SK-N-SH (cell line): Measurements from ENCODE around the gene PAQR6.

Experiments
- CHD2 ChIP-seq: fragments of 150-350 bp; IDR thresholded peaks from 2 replicates; pipeline ENCODE4 v1.6.1; 2018; ENCODE audit warnings: low read length; ENCODE audit not compliant: partially characterized antibody
- CTCF ChIP-seq: fragments of 200-600 bp; sonication (generic); IDR thresholded peaks from 2 replicates; pipeline ENCODE4 v1.6.1; 2017; ENCODE audit warnings: antibody characterized with exemption, mild to moderate bottlenecking, moderate library complexity
- ELF1 ChIP-seq: IDR thresholded peaks from 2 replicates; pipeline ENCODE4 v1.4.0; 2012
- EP300 ChIP-seq, 2 experiments: IDR thresholded peaks; 2 replicates each; pipeline versions ENCODE4 v1.4.0 to v1.6.1; 2012; ENCODE audit warnings: borderline replicate concordance in 1 of 2, low read depth in 1 of 2, low read length in 1 of 2
- EZH2phosphoT487 ChIP-seq: fragments of 200-600 bp; sonication (generic); IDR thresholded peaks from 2 replicates; pipeline ENCODE4 v1.6.1; 2017; ENCODE audit warnings: low read depth, mixed run types, mild to moderate bottlenecking, antibody characterized with exemption, moderate library complexity, borderline replicate concordance
- GABPA ChIP-seq: IDR thresholded peaks from 2 replicates; pipeline ENCODE4 v1.4.0; 2012; ENCODE audit warnings: low read depth, mild to moderate bottlenecking
- JUND ChIP-seq: IDR thresholded peaks from 2 replicates; pipeline ENCODE4 v1.4.0; 2012
- MAX ChIP-seq: IDR thresholded peaks from 2 replicates; pipeline ENCODE4 v1.4.0; 2012; ENCODE audit warnings: low read depth
- MXI1 ChIP-seq: IDR thresholded peaks from 2 replicates; pipeline ENCODE4 v1.6.1; 2012; ENCODE audit warnings: mild to moderate bottlenecking, low read depth, low read length, improper control_type of control experiment
- PBX3 ChIP-seq: IDR thresholded peaks from 2 replicates; pipeline ENCODE4; 2012
- POLR2AphosphoS5 ChIP-seq: IDR thresholded peaks from 2 replicates; pipeline ENCODE4 v1.6.1; 2012; ENCODE audit warnings: low read depth, low read length
- SMC3 ChIP-seq: IDR thresholded peaks from 2 replicates; pipeline ENCODE4 v1.6.1; 2012; ENCODE audit warnings: low read depth, low read length, improper control_type of control experiment
- TF ChIP-seq, protein P1 (sequence below): IDR thresholded peaks from 2 replicates; pipeline ENCODE4 v1.6.1; 2012; ENCODE audit warnings: mild to moderate bottlenecking, low read depth, low read length, moderate library complexity

- TF ChIP-seq CTCF (no peak), GABPA (no peak), EP300 (IDR thresholded peaks at IDR 0.05; ENCODE audit: borderline replicate concordance in 1 of 2, low read depth in 1 of 2, low read length in 1 of 2) (no peak), JUND (no peak), POLR2AphosphoS5 (no peak), CHD2 (no peak), SMC3 (no peak), PBX3 (no peak), EZH2phosphoT487 (no peak), ELF1 (no peak), MXI1 (no peak), MAX (no peak)
- TF ChIP-seq, protein P1, sequence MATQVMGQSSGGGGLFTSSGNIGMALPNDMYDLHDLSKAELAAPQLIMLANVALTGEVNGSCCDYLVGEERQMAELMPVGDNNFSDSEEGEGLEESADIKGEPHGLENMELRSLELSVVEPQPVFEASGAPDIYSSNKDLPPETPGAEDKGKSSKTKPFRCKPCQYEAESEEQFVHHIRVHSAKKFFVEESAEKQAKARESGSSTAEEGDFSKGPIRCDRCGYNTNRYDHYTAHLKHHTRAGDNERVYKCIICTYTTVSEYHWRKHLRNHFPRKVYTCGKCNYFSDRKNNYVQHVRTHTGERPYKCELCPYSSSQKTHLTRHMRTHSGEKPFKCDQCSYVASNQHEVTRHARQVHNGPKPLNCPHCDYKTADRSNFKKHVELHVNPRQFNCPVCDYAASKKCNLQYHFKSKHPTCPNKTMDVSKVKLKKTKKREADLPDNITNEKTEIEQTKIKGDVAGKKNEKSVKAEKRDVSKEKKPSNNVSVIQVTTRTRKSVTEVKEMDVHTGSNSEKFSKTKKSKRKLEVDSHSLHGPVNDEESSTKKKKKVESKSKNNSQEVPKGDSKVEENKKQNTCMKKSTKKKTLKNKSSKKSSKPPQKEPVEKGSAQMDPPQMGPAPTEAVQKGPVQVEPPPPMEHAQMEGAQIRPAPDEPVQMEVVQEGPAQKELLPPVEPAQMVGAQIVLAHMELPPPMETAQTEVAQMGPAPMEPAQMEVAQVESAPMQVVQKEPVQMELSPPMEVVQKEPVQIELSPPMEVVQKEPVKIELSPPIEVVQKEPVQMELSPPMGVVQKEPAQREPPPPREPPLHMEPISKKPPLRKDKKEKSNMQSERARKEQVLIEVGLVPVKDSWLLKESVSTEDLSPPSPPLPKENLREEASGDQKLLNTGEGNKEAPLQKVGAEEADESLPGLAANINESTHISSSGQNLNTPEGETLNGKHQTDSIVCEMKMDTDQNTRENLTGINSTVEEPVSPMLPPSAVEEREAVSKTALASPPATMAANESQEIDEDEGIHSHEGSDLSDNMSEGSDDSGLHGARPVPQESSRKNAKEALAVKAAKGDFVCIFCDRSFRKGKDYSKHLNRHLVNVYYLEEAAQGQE = no peak
Measured at GRCh38 chr1:156244712-156245111, 3.1 kb downstream of the PAQR6 start.
